A549 treated with dexamethasone at 1 μM for 4 hours (cell line): ENCODE results near the gene TMEM30A. TPM values are rescaled to one million over a fixed set of nuclear protein-coding genes. Genes with fewer than 3 reads are reported as not detected.

ENCODE experiments used
- total RNA-seq: library from RNA; stranded (reverse); fragments of 200-300 nt; extraction: Qiagen RNA extraction; gene quantifications from 5 replicates; pipeline ENCODE4 v1.2.3, GENCODE V29; 2022

TMEM30A gene
- 32.0 to 44.8 TPM (median 40.4 TPM) in 5 replicates for total RNA-seq

DNA sequence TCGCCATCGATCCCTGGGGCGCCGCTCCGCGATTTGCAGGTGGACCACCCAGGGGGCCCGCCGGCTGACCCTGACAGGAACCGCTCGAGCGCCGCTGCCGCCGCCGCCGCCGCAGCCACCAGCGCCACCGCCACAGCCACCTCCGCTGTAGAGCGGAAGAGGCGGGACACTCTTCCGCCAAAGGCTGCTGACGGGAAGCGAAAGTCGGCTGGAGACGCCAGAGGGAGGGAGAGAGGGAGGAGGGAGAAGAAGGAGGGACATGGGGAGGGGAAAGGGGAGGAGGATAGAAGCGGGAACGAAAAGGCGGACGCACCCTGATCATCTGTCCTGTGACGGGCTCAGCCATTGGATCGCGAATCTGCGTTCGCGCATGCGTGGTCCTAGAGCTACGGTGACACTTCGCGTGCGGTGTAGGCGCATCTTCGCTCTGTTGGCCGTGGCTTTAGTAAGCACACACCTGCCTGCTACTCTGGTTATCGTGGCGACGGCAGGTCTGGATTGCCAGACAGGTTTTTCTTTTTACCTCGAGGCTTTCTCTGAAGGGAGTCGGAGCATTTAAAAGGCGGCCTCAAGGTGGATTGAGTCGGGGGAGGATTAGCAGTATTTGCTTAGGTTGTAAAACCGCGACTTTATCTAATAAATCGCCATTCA, at the start of gene TMEM30A:
Gene TMEM30A (minus strand): TSS at position 161 of the 651 bp plus-strand sequence. CDS start 154 bp downstream, at position 7.

DNA sequence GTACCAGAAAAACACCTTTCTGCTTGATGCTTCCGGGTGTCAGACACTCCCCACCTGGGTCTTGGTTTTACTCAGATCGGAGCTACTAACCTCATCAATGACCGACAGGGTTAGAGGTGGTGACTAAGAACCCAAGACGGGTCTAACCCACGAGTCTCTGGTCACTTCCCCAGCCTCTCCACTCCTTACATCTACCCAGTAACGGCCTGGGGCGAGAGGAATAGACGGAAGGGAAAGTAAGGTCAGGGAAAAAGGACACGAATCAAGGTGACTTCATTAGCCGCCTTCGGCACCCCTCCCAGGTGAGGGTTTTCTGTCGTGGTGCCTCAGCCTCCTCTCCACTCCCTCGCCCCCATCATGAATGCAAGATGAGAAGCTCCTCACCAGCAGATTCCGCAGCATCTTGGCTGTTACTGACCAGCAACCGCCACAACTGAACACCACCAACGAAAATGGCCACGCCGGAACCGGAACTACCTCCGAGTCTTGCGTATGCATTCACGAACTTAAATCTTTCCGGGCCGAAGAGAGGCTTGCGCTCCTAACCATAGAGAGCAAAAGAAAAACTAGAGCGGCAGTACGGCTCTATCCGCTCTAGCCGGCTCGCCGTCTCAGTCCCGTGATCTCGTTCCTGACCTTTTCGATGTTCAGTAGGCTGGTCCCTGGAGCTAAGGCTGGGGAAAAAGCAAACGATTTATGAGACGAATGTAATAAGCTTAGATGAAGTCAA, 41.1 kb downstream of the TMEM30A start, which contains the start of gene COX7A2:
Gene COX7A2 (minus strand): TSS at position 469 of the 730 bp plus-strand sequence. CDS start 67 bp downstream, at position 402.

DNA sequence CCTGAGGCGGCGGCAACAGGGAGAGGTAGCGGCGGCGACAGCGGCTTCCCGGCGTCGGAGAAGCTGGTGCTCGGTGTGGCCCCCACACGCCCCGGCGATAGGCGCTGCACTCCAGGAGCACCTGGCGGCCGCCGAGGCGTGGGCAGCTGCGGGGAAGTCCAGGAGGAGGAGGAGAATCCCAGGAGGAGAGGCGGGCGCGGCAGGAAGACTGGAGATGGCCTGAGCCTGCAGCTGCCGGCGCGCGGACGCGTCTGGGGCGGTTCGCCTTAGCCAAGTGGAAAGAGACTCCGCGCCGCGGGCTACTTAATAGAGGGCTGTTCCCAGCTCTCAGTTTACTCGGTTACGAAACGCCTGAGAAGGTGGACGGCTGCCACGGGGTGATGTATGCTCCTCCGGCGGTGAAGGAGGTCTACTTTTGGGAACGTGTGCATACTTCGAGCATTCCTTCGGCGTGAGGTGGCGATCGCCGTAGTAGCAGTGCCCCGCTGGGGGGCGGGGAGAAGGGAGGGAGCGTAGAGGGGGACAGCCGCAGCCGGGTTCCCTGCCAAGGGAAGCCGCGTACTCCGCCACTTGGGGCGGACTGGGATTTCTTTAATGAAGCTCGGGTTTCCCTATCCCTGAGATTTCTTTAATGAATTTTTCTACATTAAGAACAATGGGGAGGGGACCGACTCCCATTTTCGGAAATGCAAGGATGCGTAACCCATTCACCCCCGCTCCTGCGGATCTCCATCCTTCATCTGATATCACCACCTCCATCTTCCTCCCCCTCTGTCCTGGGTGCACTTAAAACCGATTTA, 78.6 kb downstream of the TMEM30A start, which contains the start of gene COL12A1:
Gene COL12A1 (minus strand): TSS at position 278 of the 800 bp plus-strand sequence. CDS start 3,261 bp downstream, outside the sequence.

Other genes with a start within 250 kb of the TMEM30A start
- 4.3 to 6.7 TPM (median 5.4 TPM) in 5 replicates for gene COL12A1, start 78.7 kb downstream of the TMEM30A start, total RNA-seq
- 263 to 359 TPM (median 276 TPM) in 5 replicates for gene COX7A2, start 41.0 kb downstream of the TMEM30A start, total RNA-seq
- 0.22 to 0.40 TPM (median 0.35 TPM) in 5 replicates for gene FILIP1, start 209.0 kb upstream of the TMEM30A start, total RNA-seq